Activated CD8-positive, alpha-beta memory T cell treated with anti-CD3 and anti-CD28 coated beads, Interleukin-2, amount 10 ng/mL, durations not matched to agents 7 days and 5 days (primary cell): ENCODE data around the gene MFSD2A. TPM values are rescaled to one million over a fixed set of nuclear protein-coding genes. Genes with fewer than 3 reads are reported as not detected.
A peak's percentile ranks its signal among the peaks of the same experiment; 100 is the strongest.

Experiments used
- ATAC-seq: fragments of 150-1000 bp; cut with Tn5 transposase; one replicate; pipeline ENCODE4 v1.10.0; 2021; ENCODE audit warnings: moderate library complexity
- CTCF ChIA-PET: fragments of 350-600 bp; sonication (Branson Sonifier 250); formaldehyde crosslinking; loops from one replicate; lab custom pipeline; 2021; ENCODE audit warnings: antibody characterized with exemption; lab: Charles Lee
- DNase-seq: peaks from one replicate; pipeline ENCODE4 v3.0.0-alpha.2; 2020
- H3K27ac Mint-ChIP-seq: one replicate; pipeline ENCODE4 v1.8.0; 2021; ENCODE audit warnings: mild to moderate bottlenecking, mixed read lengths
- H3K27me3 Mint-ChIP-seq: one replicate; pipeline ENCODE4 v1.8.0; 2021; ENCODE audit warnings: mixed read lengths
- H3K36me3 Mint-ChIP-seq: one replicate; pipeline ENCODE4 v1.8.0; 2021; ENCODE audit warnings: mild to moderate bottlenecking, mixed read lengths
- H3K4me1 Mint-ChIP-seq: one replicate; pipeline ENCODE4 v1.8.0; 2021; ENCODE audit warnings: mixed read lengths
- H3K4me3 Mint-ChIP-seq: one replicate; pipeline ENCODE4 v1.8.0; 2021; ENCODE audit warnings: mild to moderate bottlenecking, moderate library complexity, mixed read lengths
- H3K9me3 Mint-ChIP-seq: one replicate; pipeline ENCODE4 v1.8.0; 2022; ENCODE audit warnings: low read depth, mixed read lengths
- total RNA-seq, 2 experiments: library from RNA; stranded (reverse); gene quantifications; one replicate each; pipeline ENCODE4 v1.2.3, GENCODE V29; 2021

MFSD2A gene
- total RNA-seq, 2 experiments from 2014 or later, result 2.9 to 7.0 TPM

GRCh38 chr1:39947260-39947659, 7.7 kb upstream of the MFSD2A start:
- Mint-ChIP-seq H3K36me3 (no peaks in the 10 kb centered on the region), H3K9me3 (no peaks in the 10 kb centered on the region), H3K4me3 (no peak overlapping the region), H3K27me3 (peaks cover 9% of the 10 kb centered on the region), H3K4me1 (peaks cover 11% of the 10 kb centered on the region), H3K27ac (no peak overlapping the region)
- no peak for DNase-seq
- no peak for ATAC-seq
- CTCF ChIA-PET, result interaction anchor here (1.1 kb wide), 1 partner anchor 28 kb away, joined by 4 read pairs; no protein-coding TSS in a partner anchor

- Mint-ChIP-seq H3K9me3 (no peaks in the 10 kb centered on the region), H3K36me3 (no peaks in the 10 kb centered on the region), H3K4me3 (no peak overlapping the region), H3K27ac (no peak overlapping the region), H3K4me1 (peaks cover 9% of the 10 kb centered on the region), H3K27me3 (peaks cover 11% of the 10 kb centered on the region)
- DNase-seq (no peak), ATAC-seq (no peak)
- CTCF ChIA-PET, result interaction anchor here (0.6 to 1.2 kb wide), 2 partner anchors 48 to 230 kb away, joined by 3 to 4 read pairs; partner anchors contain the start of gene MYCL
These were observed 5.1 kb upstream of the MFSD2A start for GRCh38 chr1:39949891-39950290.

GRCh38 chr1:39951926-39952325, 3.0 kb upstream of the MFSD2A start:
- Mint-ChIP-seq H3K27me3 (peaks cover 7% of the 10 kb centered on the region), H3K4me1 (peaks cover 14% of the 10 kb centered on the region), H3K4me3 (no peak overlapping the region), H3K9me3 (no peaks in the 10 kb centered on the region), H3K36me3 (no peaks in the 10 kb centered on the region), H3K27ac (no peak overlapping the region)
- CTCF ChIA-PET, result interaction anchor here (1.1 to 1.9 kb wide), 3 partner anchors 21 to 81 kb away, joined by 3 to 5 read pairs (median 3); no protein-coding TSS in a partner anchor
- ATAC-seq (no peak), DNase-seq (no peak)

- ATAC-seq (no peak), DNase-seq (no peak)
- H3K4me1 Mint-ChIP-seq, result peaks cover 12% of the 10 kb centered on the region
- CTCF ChIA-PET, result interaction anchor here (1.4 to 1.9 kb wide), 3 partner anchors 21 to 33 kb away, joined by 3 to 6 read pairs (median 5); no protein-coding TSS in a partner anchor
- no peaks in the 10 kb centered on the region for H3K36me3 Mint-ChIP-seq
- H3K27me3 Mint-ChIP-seq, result peaks cover 7% of the 10 kb centered on the region
- no peak overlapping the region for H3K27ac Mint-ChIP-seq
- H3K9me3 Mint-ChIP-seq, result no peaks in the 10 kb centered on the region
- no peak overlapping the region for H3K4me3 Mint-ChIP-seq
These were observed 2.4 kb upstream of the MFSD2A start for GRCh38 chr1:39952359-39953110.

- H3K4me1 Mint-ChIP-seq, result peaks cover 12% of the 10 kb centered on the region
- peaks cover 7% of the 10 kb centered on the region for H3K27me3 Mint-ChIP-seq
- H3K27ac Mint-ChIP-seq, result no peak overlapping the region
- CTCF ChIA-PET, result interaction anchor here (1.8 to 3.0 kb wide), 2 partner anchors 19 to 35 kb away, joined by 6 to 17 read pairs; no protein-coding TSS in a partner anchor
- H3K9me3 Mint-ChIP-seq, result no peaks in the 10 kb centered on the region
- DNase-seq, result no peak
- peak overlapping the region; percentile 85 for H3K4me3 Mint-ChIP-seq
- no peak for ATAC-seq
- H3K36me3 Mint-ChIP-seq, result no peaks in the 10 kb centered on the region
These were observed 548 bp upstream of the MFSD2A start for GRCh38 chr1:39954324-39954869.

GRCh38 chr1:39955547-39956539, 898 bp downstream of the MFSD2A start:
- CTCF ChIA-PET, result interaction anchor here (0.8 to 6.0 kb wide), 6 partner anchors 17 to 298 kb away, joined by 3 to 28 read pairs (median 9); partner anchors contain the start of gene MYCL
- ATAC-seq, result peak; percentile 57
- peak overlapping the region; percentile 63 for H3K27ac Mint-ChIP-seq
- H3K4me1 Mint-ChIP-seq, result peaks cover 17% of the 10 kb centered on the region
- H3K36me3 Mint-ChIP-seq, result no peaks in the 10 kb centered on the region
- H3K9me3 Mint-ChIP-seq, result no peaks in the 10 kb centered on the region
- peaks cover 7% of the 10 kb centered on the region for H3K27me3 Mint-ChIP-seq
- DNase-seq, result peak; percentile 70
- peak overlapping the region; percentile 85 for H3K4me3 Mint-ChIP-seq

GRCh38 chr1:39957299-39958015, 2.5 kb downstream of the MFSD2A start:
- Mint-ChIP-seq H3K27ac (no peak overlapping the region), H3K4me1 (peaks cover 18% of the 10 kb centered on the region), H3K27me3 (peaks cover 7% of the 10 kb centered on the region), H3K36me3 (no peaks in the 10 kb centered on the region), H3K9me3 (no peaks in the 10 kb centered on the region), H3K4me3 (no peak overlapping the region)
- ATAC-seq (no peak), DNase-seq (no peak)
- CTCF ChIA-PET, result interaction anchor here (0.7 to 6.0 kb wide), 2 partner anchors 15 to 55 kb away, joined by 3 to 28 read pairs; no protein-coding TSS in a partner anchor

- DNase-seq, result no peak
- Mint-ChIP-seq H3K36me3 (no peaks in the 10 kb centered on the region), H3K4me1 (peaks cover 18% of the 10 kb centered on the region), H3K27ac (no peak overlapping the region), H3K9me3 (no peaks in the 10 kb centered on the region), H3K4me3 (no peak overlapping the region), H3K27me3 (peaks cover 7% of the 10 kb centered on the region)
- CTCF ChIA-PET, result interaction anchor here (0.6 to 6.0 kb wide), 4 partner anchors 14 to 168 kb away, joined by 3 to 28 read pairs (median 5); no protein-coding TSS in a partner anchor
- no peak for ATAC-seq
These were observed 3.7 kb downstream of the MFSD2A start for GRCh38 chr1:39958403-39959200.

GRCh38 chr1:39959651-39960333, 4.8 kb downstream of the MFSD2A start:
- H3K4me1 Mint-ChIP-seq, result peaks cover 18% of the 10 kb centered on the region
- peak overlapping the region; percentile 18 for H3K27ac Mint-ChIP-seq
- CTCF ChIA-PET, result interaction anchor here (2.6 to 6.0 kb wide), 2 partner anchors 13 to 40 kb away, joined by 7 to 28 read pairs; no protein-coding TSS in a partner anchor
- H3K27me3 Mint-ChIP-seq, result no peaks in the 10 kb centered on the region
- no peak overlapping the region for H3K4me3 Mint-ChIP-seq
- DNase-seq, result no peak
- peaks cover 2% of the 10 kb centered on the region for H3K36me3 Mint-ChIP-seq
- ATAC-seq, result no peak
- H3K9me3 Mint-ChIP-seq, result no peaks in the 10 kb centered on the region

GRCh38 chr1:39960431-39960958, 5.5 kb downstream of the MFSD2A start:
- Mint-ChIP-seq H3K4me3 (no peak overlapping the region), H3K36me3 (peaks cover 2% of the 10 kb centered on the region)
- ATAC-seq, result no peak

GRCh38 chr1:39962450-39962825, 7.5 kb downstream of the MFSD2A start:
- Mint-ChIP-seq H3K9me3 (no peaks in the 10 kb centered on the region), H3K4me1 (peaks cover 6% of the 10 kb centered on the region), H3K4me3 (no peak overlapping the region), H3K27me3 (no peaks in the 10 kb centered on the region), H3K27ac (no peak overlapping the region), H3K36me3 (peaks cover 2% of the 10 kb centered on the region)
- CTCF ChIA-PET, result no interaction called here
- ATAC-seq (no peak), DNase-seq (no peak)

More at GRCh38 chr1:39960431-39960958, 5.5 kb downstream of the MFSD2A start:
- CTCF ChIA-PET, result interaction anchor here (2.6 to 6.0 kb wide), 2 partner anchors 12 to 41 kb away, joined by 7 to 28 read pairs; no protein-coding TSS in a partner anchor
- H3K27me3 Mint-ChIP-seq, result no peaks in the 10 kb centered on the region
- no peaks in the 10 kb centered on the region for H3K9me3 Mint-ChIP-seq
- no peak for DNase-seq
- H3K4me1 Mint-ChIP-seq, result peaks cover 16% of the 10 kb centered on the region
- no peak overlapping the region for H3K27ac Mint-ChIP-seq
